GM23338 (cell line): Measurements from ENCODE around the gene CDKAL1. TPM values are rescaled to one million over a fixed set of nuclear protein-coding genes. Genes with fewer than 3 reads are reported as not detected.

Source experiments
- ATAC-seq: fragments of 200-7000 bp; cut with Tn5 transposase; 3 replicates; pipeline ENCODE4 v1.9.1; 2020
- DNase-seq: peaks from one replicate; pipeline ENCODE4 v3.0.0-alpha.2; 2015; ENCODE audit warnings: low spot score
- H2AFZ ChIP-seq: fragments of 200-600 bp; sonication (generic); 2 replicates; pipeline ENCODE4 v1.8.0; 2016; ENCODE audit warnings: antibody characterized with exemption, mild to moderate bottlenecking, moderate library complexity
- H3F3A ChIP-seq: fragments of 200-600 bp; sonication (generic); replicated peaks from 2 replicates; pipeline ENCODE4 v1.8.0; 2017; ENCODE audit warnings: antibody characterized with exemption, mixed run types, low read depth
- H3K27ac ChIP-seq: fragments of 200-600 bp; sonication (generic); 2 replicates; pipeline ENCODE4 v1.6.1; 2016; ENCODE audit warnings: low read depth
- H3K27me3 ChIP-seq: fragments of 200-600 bp; sonication (generic); 2 replicates; pipeline ENCODE4 v1.8.0; 2016; ENCODE audit warnings: mild to moderate bottlenecking, mixed run types, moderate library complexity; ENCODE audit not compliant: insufficient read depth
- H3K36me3 ChIP-seq: fragments of 200-600 bp; sonication (generic); 2 replicates; pipeline ENCODE4 v1.8.0; 2016; ENCODE audit warnings: mild to moderate bottlenecking; ENCODE audit not compliant: insufficient read depth
- H3K4me1 ChIP-seq: fragments of 200-600 bp; sonication (generic); 2 replicates; pipeline ENCODE4 v1.8.0; 2016; ENCODE audit warnings: mild to moderate bottlenecking, moderate library complexity; ENCODE audit not compliant: insufficient read depth
- H3K4me2 ChIP-seq: fragments of 200-600 bp; sonication (generic); 2 replicates; pipeline ENCODE4 v1.7.1; 2017; ENCODE audit warnings: mixed run types
- H3K4me3 ChIP-seq: fragments of 200-600 bp; sonication (generic); 2 replicates; pipeline ENCODE4 v1.6.1; 2016; ENCODE audit warnings: mixed run types
- H3K79me2 ChIP-seq: fragments of 200-600 bp; sonication (generic); replicated peaks from 2 replicates; pipeline ENCODE4 v1.8.0; 2017; ENCODE audit warnings: mild to moderate bottlenecking; ENCODE audit not compliant: insufficient read depth
- H3K9me2 ChIP-seq: fragments of 200-600 bp; sonication (generic); 2 replicates; pipeline ENCODE4 v1.8.0; 2017; ENCODE audit not compliant: insufficient read depth
- H4K20me1 ChIP-seq: fragments of 200-600 bp; sonication (generic); replicated peaks from 2 replicates; pipeline ENCODE4 v1.8.0; 2017; ENCODE audit warnings: mild to moderate bottlenecking; ENCODE audit not compliant: insufficient read depth
- H3K27ac Mint-ChIP-seq: 2 replicates; pipeline ENCODE4 v1.8.0; 2020; ENCODE audit warnings: inconsistent platforms, mild to moderate bottlenecking, moderate library complexity, mixed read lengths
- H3K27me3 Mint-ChIP-seq: 3 replicates; pipeline ENCODE4 v1.8.0; 2022; ENCODE audit warnings: low read depth, mild to moderate bottlenecking, moderate library complexity, mixed read lengths, inconsistent platforms; ENCODE audit not compliant: insufficient read depth, poor library complexity
- H3K36me3 Mint-ChIP-seq: 3 replicates; pipeline ENCODE4 v1.8.0; 2021; ENCODE audit warnings: low read depth, mild to moderate bottlenecking, inconsistent platforms, moderate library complexity, mixed read lengths
- H3K4me1 Mint-ChIP-seq: 3 replicates; pipeline ENCODE4 v1.8.0; 2020; ENCODE audit warnings: mild to moderate bottlenecking, inconsistent platforms, mixed read lengths
- H3K4me3 Mint-ChIP-seq: 3 replicates; pipeline ENCODE4 v1.8.0; 2021; ENCODE audit warnings: moderate library complexity, mild to moderate bottlenecking, inconsistent platforms, mixed read lengths
- H3K9me3 Mint-ChIP-seq: 3 replicates; pipeline ENCODE4 v1.8.0; 2020; ENCODE audit warnings: moderate library complexity, mild to moderate bottlenecking, inconsistent platforms, mixed read lengths
- CTCF ChIP-seq, 2 experiments: fragments of 200-600 bp in 1 of 2; sonication (generic) in 1 of 2; conservative IDR thresholded peaks; 2 replicates each; pipeline versions ENCODE4 v1.5.1 to v1.6.1; 2016 to 2017; ENCODE audit warnings: antibody characterized with exemption in 2 of 2, low read depth in 2 of 2, mild to moderate bottlenecking in 2 of 2, moderate library complexity in 1 of 2
- ETS1 ChIP-seq: IDR thresholded peaks from 2 replicates; pipeline ENCODE4 v1.6.1; 2016; ENCODE audit warnings: antibody characterized with exemption
- JUNB ChIP-seq: IDR thresholded peaks from one replicate; pipeline ENCODE4 v1.6.1; 2016; ENCODE audit warnings: antibody characterized with exemption; ENCODE audit not compliant: unreplicated experiment
- NANOG ChIP-seq: IDR thresholded peaks from 2 replicates; pipeline ENCODE4 v1.6.1; 2016; ENCODE audit warnings: antibody characterized with exemption, borderline replicate concordance
- ZNF114 ChIP-seq: fragments of 250-450 bp; sonication (Bioruptor Pico); IDR thresholded peaks from 2 replicates; pipeline ENCODE4 v1.5.0; 2020; ENCODE audit warnings: mild to moderate bottlenecking, moderate library complexity
- polyA plus RNA-seq: library from polyadenylated mRNA; unstranded; fragments of >200 nt; fragmentation: Nextera tagmentation; extraction: Ambion mirVana; gene quantifications from 2 replicates; pipeline ENCODE4 v1.2.1, GENCODE V29; 2016
- total RNA-seq: library from RNA; depleted of rRNA; stranded (reverse); fragments of >200 nt; shearing (Covaris generic); gene quantifications from 2 replicates; pipeline ENCODE4 v1.2.3, GENCODE V29; 2014
- TF ChIP-seq, protein P1 (sequence below): IDR thresholded peaks from one replicate; pipeline ENCODE4 v1.6.1; 2018; ENCODE audit warnings: antibody characterized with exemption; ENCODE audit not compliant: unreplicated experiment

CDKAL1 gene
- total and polyA plus RNA-seq, 2 experiments from 2014 or later: 17.8 to 35.0 TPM

DNA sequence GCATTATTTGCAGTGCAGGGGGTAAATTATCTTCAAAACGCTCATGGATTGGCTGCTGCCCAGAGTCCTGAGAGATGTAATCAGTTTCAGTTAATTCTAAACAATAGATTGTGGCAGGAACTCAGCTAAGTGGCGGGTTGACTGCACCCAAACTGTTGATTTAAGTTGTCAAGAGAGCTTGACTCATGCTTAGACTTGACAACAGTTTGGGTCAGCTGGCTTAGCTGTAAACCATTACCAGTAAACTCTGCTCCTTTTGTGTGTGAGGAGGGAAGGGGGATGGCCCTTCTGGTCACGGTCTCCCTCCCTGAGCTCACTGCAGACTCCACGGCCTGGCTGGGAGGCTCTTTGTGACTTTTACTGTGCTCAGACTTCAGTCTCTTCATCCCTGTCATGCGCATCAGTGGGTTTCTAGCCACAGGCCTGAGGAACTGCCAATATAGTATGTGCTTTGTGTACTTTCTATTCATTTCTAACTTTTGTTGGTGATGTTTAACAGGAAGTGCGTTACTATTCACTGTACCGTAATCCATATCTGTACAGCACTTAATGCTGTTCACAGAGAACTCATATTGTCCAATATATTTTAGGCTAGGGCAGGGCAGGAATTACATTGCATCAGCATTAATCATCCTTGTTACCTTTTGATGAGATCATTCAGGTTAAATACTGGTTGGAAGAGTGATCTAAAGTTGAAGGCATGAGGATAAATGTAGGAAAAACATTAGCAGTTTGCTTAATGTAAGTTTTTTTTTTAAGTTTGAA is 488.3 kb downstream of the CDKAL1 start:
- peak; percentile 43 for DNase-seq
- Mint-ChIP-seq H3K27ac (no peak overlapping the region), H3K27me3 (no peaks in the 10 kb centered on the region), H3K9me3 (peaks cover 6% of the 10 kb centered on the region), H3K4me1 (peaks cover 15% of the 10 kb centered on the region; the same call in 2 of the 3 replicates), H3K36me3 (peaks cover 8% of the 10 kb centered on the region), H3K4me3 (no peak overlapping the region)
- Histone ChIP-seq H3K27me3 (no peaks in the 10 kb centered on the region), H3K36me3 (no peaks in the 10 kb centered on the region), H3K4me1 (0 out of 2 replicates have a peak, but pooled peaks cover 4% of the 10 kb centered on the region), H3K4me3 (no peak overlapping the region), H3K27ac (no peak overlapping the region), H2AFZ (no peak overlapping the region), H4K20me1 (no peaks in the 10 kb centered on the region), H3K9me2 (no peaks in the 10 kb centered on the region), H3K79me2 (no peaks in the 10 kb centered on the region), H3F3A (no peaks in the 10 kb centered on the region), H3K4me2 (no peak overlapping the region)
- TF ChIP-seq NANOG (no peak), CTCF (conservative IDR thresholded peaks at IDR 0.05; ENCODE audit: low read depth in 2 of 2) (no peak), ETS1 (no peak), JUNB (no peak), ZNF114 (no peak)
- TF ChIP-seq, protein P1, sequence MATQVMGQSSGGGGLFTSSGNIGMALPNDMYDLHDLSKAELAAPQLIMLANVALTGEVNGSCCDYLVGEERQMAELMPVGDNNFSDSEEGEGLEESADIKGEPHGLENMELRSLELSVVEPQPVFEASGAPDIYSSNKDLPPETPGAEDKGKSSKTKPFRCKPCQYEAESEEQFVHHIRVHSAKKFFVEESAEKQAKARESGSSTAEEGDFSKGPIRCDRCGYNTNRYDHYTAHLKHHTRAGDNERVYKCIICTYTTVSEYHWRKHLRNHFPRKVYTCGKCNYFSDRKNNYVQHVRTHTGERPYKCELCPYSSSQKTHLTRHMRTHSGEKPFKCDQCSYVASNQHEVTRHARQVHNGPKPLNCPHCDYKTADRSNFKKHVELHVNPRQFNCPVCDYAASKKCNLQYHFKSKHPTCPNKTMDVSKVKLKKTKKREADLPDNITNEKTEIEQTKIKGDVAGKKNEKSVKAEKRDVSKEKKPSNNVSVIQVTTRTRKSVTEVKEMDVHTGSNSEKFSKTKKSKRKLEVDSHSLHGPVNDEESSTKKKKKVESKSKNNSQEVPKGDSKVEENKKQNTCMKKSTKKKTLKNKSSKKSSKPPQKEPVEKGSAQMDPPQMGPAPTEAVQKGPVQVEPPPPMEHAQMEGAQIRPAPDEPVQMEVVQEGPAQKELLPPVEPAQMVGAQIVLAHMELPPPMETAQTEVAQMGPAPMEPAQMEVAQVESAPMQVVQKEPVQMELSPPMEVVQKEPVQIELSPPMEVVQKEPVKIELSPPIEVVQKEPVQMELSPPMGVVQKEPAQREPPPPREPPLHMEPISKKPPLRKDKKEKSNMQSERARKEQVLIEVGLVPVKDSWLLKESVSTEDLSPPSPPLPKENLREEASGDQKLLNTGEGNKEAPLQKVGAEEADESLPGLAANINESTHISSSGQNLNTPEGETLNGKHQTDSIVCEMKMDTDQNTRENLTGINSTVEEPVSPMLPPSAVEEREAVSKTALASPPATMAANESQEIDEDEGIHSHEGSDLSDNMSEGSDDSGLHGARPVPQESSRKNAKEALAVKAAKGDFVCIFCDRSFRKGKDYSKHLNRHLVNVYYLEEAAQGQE: no peak
- ATAC-seq: peak; percentile 74

DNA sequence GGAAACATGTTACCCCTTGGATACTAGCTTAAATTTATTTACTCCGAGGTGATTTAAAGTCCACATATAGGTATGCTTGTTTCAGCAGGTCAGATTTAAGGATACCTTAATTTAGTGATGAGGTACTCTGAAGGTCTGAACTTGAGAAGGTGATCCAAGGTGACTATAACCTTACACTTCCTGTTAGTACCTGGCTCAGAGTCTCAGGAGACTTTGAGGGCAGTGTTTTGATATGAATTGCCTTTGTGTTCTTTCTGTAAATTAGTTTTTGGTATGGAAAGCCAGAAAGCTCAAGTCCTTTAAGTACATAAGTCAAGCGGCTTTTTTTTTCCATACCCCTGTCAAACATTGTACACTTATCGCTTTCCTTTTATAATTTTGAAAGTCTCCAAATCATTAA is 489.0 kb downstream of the CDKAL1 start:
- H3K4me2 ChIP-seq: no peak overlapping the region
- Mint-ChIP-seq H3K36me3 (peaks cover 15% of the 10 kb centered on the region), H3K27ac (no peak overlapping the region), H3K27me3 (no peaks in the 10 kb centered on the region), H3K9me3 (peaks cover 9% of the 10 kb centered on the region), H3K4me1 (peaks cover 15% of the 10 kb centered on the region; the same call in 2 of the 3 replicates), H3K4me3 (no peak overlapping the region)
- no peaks in the 10 kb centered on the region for H3F3A ChIP-seq
- H3K9me2 ChIP-seq: no peaks in the 10 kb centered on the region
- no peak overlapping the region for H2AFZ ChIP-seq
- no peaks in the 10 kb centered on the region for H4K20me1 ChIP-seq
- no peak for DNase-seq
- H3K27ac ChIP-seq: no peak overlapping the region
- H3K4me3 ChIP-seq: no peak overlapping the region
- H3K36me3 ChIP-seq: no peaks in the 10 kb centered on the region
- no peaks in the 10 kb centered on the region for H3K27me3 ChIP-seq
- H3K4me1 ChIP-seq: 0 out of 2 replicates have a peak, but pooled peaks cover 4% of the 10 kb centered on the region
- no peak for TF ChIP-seq JUNB
- ATAC-seq: no peak
- no peaks in the 10 kb centered on the region for H3K79me2 ChIP-seq
